ENCODE measurements around the gene CASP5.

Gene CASP5

DNA sequence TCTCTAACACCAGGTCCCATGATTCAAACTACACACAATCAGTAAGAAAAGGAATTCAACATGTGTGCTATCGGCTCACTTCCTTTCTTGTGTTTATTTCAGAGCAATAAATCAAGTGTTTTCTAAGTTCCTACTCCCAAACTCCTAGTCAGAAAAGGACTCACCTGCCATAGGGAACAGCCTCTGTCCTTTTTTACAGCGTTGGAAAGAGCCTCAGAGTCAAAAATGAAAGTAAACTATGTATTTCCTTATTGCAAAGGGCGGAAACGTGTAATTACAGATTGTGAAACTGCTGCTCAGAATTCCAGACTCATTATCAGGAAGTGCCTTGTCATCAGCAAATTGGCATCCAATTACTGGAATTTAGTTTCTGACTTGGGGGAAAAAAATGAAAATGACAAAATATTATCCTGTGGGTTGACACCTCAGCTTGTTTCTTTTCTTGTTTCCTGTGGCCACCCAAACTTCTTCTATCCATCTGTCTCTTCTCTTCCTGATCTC lies 54.6 kb downstream of the CASP5 start, which contains the start of gene CASP4:
Gene CASP4, minus strand, starts transcription at position 220 of the 501 bp plus-strand sequence. Its CDS starts 49 bp downstream, at position 171.
- no peak within 1 kb of the TSS for H3K4me3 ChIP-seq (ENCODE audit: extremely low read depth, insufficient read depth, low read length, poor library complexity, severe bottlenecking)
- H3K27ac ChIP-seq (ENCODE audit: low read depth, low read length, severe bottlenecking): no peak within 1 kb of the TSS
- H3K9me3 ChIP-seq (ENCODE audit: control insufficient read depth, low read length): peaks cover 11% of the 10 kb centered on the region
- H3K36me3 ChIP-seq (ENCODE audit: control insufficient read depth, insufficient read depth, low read length): no peaks in the 10 kb centered on the region
- WGBS, 2 experiments (ENCODE audit: insufficient coverage in 2 of 2): 86 to 100% methylated on average over 2 to 4 of the region's 4 CpGs
- no peaks in the 10 kb centered on the region for H3K4me1 ChIP-seq (ENCODE audit: control insufficient read depth, insufficient read depth, low read length, poor library complexity, severe bottlenecking)

DNA sequence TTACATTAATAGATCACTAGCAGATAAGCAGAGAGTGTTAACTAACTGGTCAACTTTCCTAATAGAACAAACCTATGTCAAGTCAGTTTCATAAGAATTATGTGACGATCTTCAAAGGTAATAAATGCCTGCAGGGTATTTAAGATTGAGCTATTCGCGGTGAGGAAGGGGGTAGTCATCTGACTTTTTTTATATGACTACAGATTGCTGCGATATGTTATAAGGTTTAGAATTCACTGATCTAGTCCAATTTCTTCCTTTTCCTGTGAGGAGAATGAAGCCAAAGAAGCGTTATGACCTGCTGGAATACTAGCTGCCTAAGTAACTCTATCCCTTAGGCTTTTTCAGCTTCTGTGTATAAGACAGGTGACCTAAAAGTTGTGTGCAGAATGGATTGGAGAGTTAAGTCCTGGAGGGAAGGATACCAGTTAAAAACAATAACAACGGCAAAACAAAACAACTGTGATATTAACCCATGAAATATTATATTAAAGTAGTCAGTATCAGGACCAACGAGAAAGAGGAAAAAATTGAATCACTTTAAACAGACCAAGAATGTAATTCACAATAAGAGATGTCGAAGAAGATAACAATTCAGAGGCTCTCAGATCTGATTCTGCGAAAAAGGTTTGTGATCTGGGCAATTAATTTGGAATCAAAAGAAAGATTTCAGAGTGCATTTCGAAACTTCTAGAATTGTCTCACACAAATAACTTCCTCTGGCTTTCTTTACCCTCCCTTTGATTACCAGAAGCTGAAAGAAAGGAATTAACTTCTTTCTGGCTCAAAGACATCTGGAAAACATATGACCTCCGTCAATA lies 55.2 kb downstream of the CASP5 start:
- Histone ChIP-seq H3K4me3 (ENCODE audit: extremely low read depth, insufficient read depth, low read length, poor library complexity, severe bottlenecking) (no peak overlapping the region), H3K27ac (ENCODE audit: low read depth, low read length, severe bottlenecking) (no peak overlapping the region), H3K4me1 (ENCODE audit: control insufficient read depth, insufficient read depth, low read length, poor library complexity, severe bottlenecking) (no peaks in the 10 kb centered on the region), H3K36me3 (ENCODE audit: control insufficient read depth, insufficient read depth, low read length) (no peaks in the 10 kb centered on the region), H3K9me3 (ENCODE audit: control insufficient read depth, low read length) (peaks cover 5% of the 10 kb centered on the region)
- 90 to 100% methylated on average over 1 to 2 of the region's 11 CpGs for WGBS, 2 experiments (ENCODE audit: insufficient coverage in 2 of 2)

DNA sequence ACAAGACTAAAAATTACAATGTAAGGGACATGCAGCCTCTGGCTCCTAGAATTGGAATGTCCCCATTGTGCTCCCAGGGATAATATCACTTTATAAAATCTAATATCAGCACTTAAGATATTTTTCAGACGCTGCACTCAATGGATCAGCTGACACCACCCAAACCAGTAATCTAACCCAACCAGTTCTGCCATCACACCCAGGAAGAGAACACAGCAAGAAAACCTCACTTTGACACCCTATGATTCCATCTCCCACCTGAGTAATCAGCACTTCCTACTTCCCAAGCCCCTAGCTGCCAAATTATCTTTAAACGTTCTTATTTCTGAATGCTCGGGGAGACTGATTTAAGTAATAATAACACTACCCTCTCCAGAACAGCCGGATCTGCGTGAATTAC lies 57.2 kb downstream of the CASP5 start:
- Histone ChIP-seq H3K4me1 (ENCODE audit: control insufficient read depth, insufficient read depth, low read length, poor library complexity, severe bottlenecking) (no peaks in the 10 kb centered on the region), H3K9me3 (ENCODE audit: control insufficient read depth, low read length) (peaks cover 5% of the 10 kb centered on the region), H3K36me3 (ENCODE audit: control insufficient read depth, insufficient read depth, low read length) (no peaks in the 10 kb centered on the region), H3K27ac (ENCODE audit: low read depth, low read length, severe bottlenecking) (no peak overlapping the region), H3K4me3 (ENCODE audit: extremely low read depth, insufficient read depth, low read length, poor library complexity, severe bottlenecking) (no peak overlapping the region)
- 96 to 98% methylated on average over 3 to 5 of the region's 5 CpGs for WGBS, 2 experiments (ENCODE audit: insufficient coverage in 2 of 2)

DNA sequence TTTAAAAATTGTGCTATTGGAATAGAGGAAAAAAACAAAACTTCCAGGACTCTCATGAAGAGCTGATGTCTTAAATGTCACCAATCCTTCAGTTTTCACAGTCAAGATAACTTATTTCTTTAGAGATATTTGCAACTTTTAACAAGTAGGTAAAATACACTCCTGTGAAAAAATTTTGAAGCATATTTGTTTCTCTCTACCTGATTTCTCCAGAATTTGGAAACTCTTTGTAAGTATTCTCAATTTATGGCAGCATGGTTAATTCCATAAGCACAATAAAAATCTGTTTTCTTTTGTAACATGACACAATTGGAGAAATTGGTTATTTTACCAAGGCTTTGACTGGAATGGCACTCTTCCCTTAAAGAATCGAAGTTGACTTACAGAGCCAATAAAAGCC lies 58.7 kb downstream of the CASP5 start:
- 100% methylated on average over 1 of the region's 1 CpG; no CpG with 5 or more reads in 1 of the 2 experiments for WGBS, 2 experiments (ENCODE audit: insufficient coverage in 2 of 2)
- no peaks in the 10 kb centered on the region for H3K36me3 ChIP-seq (ENCODE audit: control insufficient read depth, insufficient read depth, low read length)
- no peak overlapping the region for H3K4me3 ChIP-seq (ENCODE audit: extremely low read depth, insufficient read depth, low read length, poor library complexity, severe bottlenecking)
- H3K27ac ChIP-seq (ENCODE audit: low read depth, low read length, severe bottlenecking): no peak overlapping the region
- no peaks in the 10 kb centered on the region for H3K4me1 ChIP-seq (ENCODE audit: control insufficient read depth, insufficient read depth, low read length, poor library complexity, severe bottlenecking)
- peaks cover 5% of the 10 kb centered on the region for H3K9me3 ChIP-seq (ENCODE audit: control insufficient read depth, low read length)

DNA sequence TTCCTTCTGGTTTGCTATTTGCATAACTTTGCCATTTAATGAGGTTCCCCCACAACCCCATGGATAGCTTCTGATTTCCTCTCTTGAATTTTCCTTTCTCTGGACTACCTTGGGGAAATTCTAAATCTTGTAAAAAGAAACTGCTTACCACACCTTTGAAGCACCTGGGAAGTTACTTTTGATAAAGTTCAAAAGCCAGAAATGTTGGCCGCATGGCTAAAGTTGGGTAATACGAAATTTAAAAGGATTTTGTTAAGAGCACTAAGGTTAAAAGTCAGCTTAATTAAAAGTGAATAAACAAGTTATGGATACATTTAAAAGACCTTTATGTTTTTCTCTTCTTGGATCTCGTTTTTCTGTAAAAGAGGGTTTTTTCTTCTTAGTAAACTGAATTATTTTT lies 60.1 kb downstream of the CASP5 start:
- Histone ChIP-seq H3K36me3 (ENCODE audit: control insufficient read depth, insufficient read depth, low read length) (no peaks in the 10 kb centered on the region), H3K4me1 (ENCODE audit: control insufficient read depth, insufficient read depth, low read length, poor library complexity, severe bottlenecking) (no peaks in the 10 kb centered on the region), H3K9me3 (ENCODE audit: control insufficient read depth, low read length) (peaks cover 5% of the 10 kb centered on the region), H3K4me3 (ENCODE audit: extremely low read depth, insufficient read depth, low read length, poor library complexity, severe bottlenecking) (no peak overlapping the region), H3K27ac (ENCODE audit: low read depth, low read length, severe bottlenecking) (no peak overlapping the region)
- WGBS, 2 experiments (ENCODE audit: insufficient coverage in 2 of 2): 80% methylated on average over 2 of the region's 3 CpGs; no CpG with 5 or more reads in 1 of the 2 experiments

GRCh38 chr11:104957280-104957679 lies 65.7 kb downstream of the CASP5 start:
- no peak overlapping the region for H3K4me3 ChIP-seq (ENCODE audit: extremely low read depth, insufficient read depth, low read length, poor library complexity, severe bottlenecking)
- H3K27ac ChIP-seq (ENCODE audit: low read depth, low read length, severe bottlenecking): no peak overlapping the region
- no peaks in the 10 kb centered on the region for H3K9me3 ChIP-seq (ENCODE audit: control insufficient read depth, low read length)
- 100% methylated on average over 2 to 3 of the region's 3 CpGs for WGBS, 2 experiments (ENCODE audit: insufficient coverage in 2 of 2)
- no peaks in the 10 kb centered on the region for H3K4me1 ChIP-seq (ENCODE audit: control insufficient read depth, insufficient read depth, low read length, poor library complexity, severe bottlenecking)
- no peaks in the 10 kb centered on the region for H3K36me3 ChIP-seq (ENCODE audit: control insufficient read depth, insufficient read depth, low read length)

- H3K27ac ChIP-seq (ENCODE audit: low read depth, low read length, severe bottlenecking): no peak overlapping the region
- H3K4me3 ChIP-seq (ENCODE audit: extremely low read depth, insufficient read depth, low read length, poor library complexity, severe bottlenecking): no peak overlapping the region
- no peaks in the 10 kb centered on the region for H3K4me1 ChIP-seq (ENCODE audit: control insufficient read depth, insufficient read depth, low read length, poor library complexity, severe bottlenecking)
- H3K9me3 ChIP-seq (ENCODE audit: control insufficient read depth, low read length): no peaks in the 10 kb centered on the region
- no peaks in the 10 kb centered on the region for H3K36me3 ChIP-seq (ENCODE audit: control insufficient read depth, insufficient read depth, low read length)
Observed at GRCh38 chr11:104956528-104956927, 66.4 kb downstream of the CASP5 start.

DNA sequence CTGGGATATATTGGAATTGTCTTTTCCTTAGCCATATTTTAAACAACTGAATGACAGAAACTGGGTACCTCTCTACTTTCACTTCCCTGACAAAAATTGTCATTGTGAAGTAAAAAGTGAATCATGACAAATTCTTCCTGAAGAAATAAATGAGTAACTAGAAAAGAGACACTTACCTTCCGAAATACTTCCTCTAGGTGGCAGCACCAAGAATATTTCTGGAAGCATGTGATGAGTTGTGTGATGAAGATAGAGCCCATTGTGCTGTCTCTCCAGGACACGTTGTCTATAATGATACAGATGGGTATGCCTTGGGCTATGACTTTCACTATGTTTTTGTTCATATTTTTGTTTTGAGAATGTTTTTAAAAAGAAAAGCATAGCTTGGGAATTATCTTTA lies 76.1 kb downstream of the CASP5 start:
- 40 to 86% methylated on average over 1 of the region's 2 CpGs for WGBS, 2 experiments (ENCODE audit: insufficient coverage in 2 of 2)
- no peaks in the 10 kb centered on the region for H3K36me3 ChIP-seq (ENCODE audit: control insufficient read depth, insufficient read depth, low read length)
- H3K27ac ChIP-seq (ENCODE audit: low read depth, low read length, severe bottlenecking): no peak overlapping the region
- no peak overlapping the region for H3K4me3 ChIP-seq (ENCODE audit: extremely low read depth, insufficient read depth, low read length, poor library complexity, severe bottlenecking)
- H3K4me1 ChIP-seq (ENCODE audit: control insufficient read depth, insufficient read depth, low read length, poor library complexity, severe bottlenecking): no peaks in the 10 kb centered on the region
- no peaks in the 10 kb centered on the region for H3K9me3 ChIP-seq (ENCODE audit: control insufficient read depth, low read length)
